H1 (cell line): ENCODE measurements around the gene CPT1A. TPM values are rescaled to one million over a fixed set of nuclear protein-coding genes. Genes with fewer than 3 reads are reported as not detected.

ENCODE experiments used
- CTCF ChIA-PET: fragments of 300-600 bp; sonication (Branson Sonifier 250); formaldehyde crosslinking; loops from one replicate; lab custom pipeline; 2021; ENCODE audit not compliant: partially characterized antibody; lab: Charles Lee
- POLR2A ChIA-PET: fragments of 300-600 bp; sonication (Branson Sonifier 250); formaldehyde crosslinking; loops from one replicate; lab custom pipeline; 2021; ENCODE audit warnings: inconsistent platforms; ENCODE audit not compliant: partially characterized antibody; lab: Charles Lee
- DNase-seq, 2 experiments: peaks; one replicate each; pipeline versions ENCODE4 v3.0.0 to v3.0.0-alpha.2; 2010 to 2022; ENCODE audit warnings: low spot score in 2 of 2, low read depth in 1 of 2, mixed read lengths in 1 of 2
- FAIRE-seq: peaks from 2 replicates; lab custom pipeline; 2011; peaks lifted over from hg19 to GRCh38; lab: Jason Lieb, UNC
- H2AFZ ChIP-seq: 2 replicates; pipeline ENCODE4 v1.8.1; 2012; ENCODE audit warnings: low read length, inconsistent platforms
- H2AK5ac ChIP-seq: 2 replicates; pipeline ENCODE4 v1.6.1; 2013; ENCODE audit warnings: low read depth, low read length
- H2BK120ac ChIP-seq: replicated peaks from 2 replicates; pipeline ENCODE3; 2013; ENCODE audit warnings: low read depth, low read length, inconsistent platforms
- H2BK12ac ChIP-seq: 2 replicates; pipeline ENCODE4 v1.6.1; 2013; ENCODE audit warnings: low read depth, low read length
- H2BK15ac ChIP-seq: 2 replicates; pipeline ENCODE4 v1.6.1; 2013; ENCODE audit warnings: low read length
- H2BK20ac ChIP-seq: 2 replicates; pipeline ENCODE4 v1.6.1; 2013; ENCODE audit warnings: low read length
- H2BK5ac ChIP-seq: 2 replicates; pipeline ENCODE4 v1.6.1; 2013; ENCODE audit warnings: low read depth, low read length
- H3K14ac ChIP-seq: 2 replicates; pipeline ENCODE4 v1.6.1; 2013; ENCODE audit warnings: inconsistent platforms; ENCODE audit not compliant: insufficient read length
- H3K18ac ChIP-seq: 2 replicates; pipeline ENCODE4 v1.6.1; 2013; ENCODE audit warnings: low read length; ENCODE audit errors: extremely low read depth
- H3K23ac ChIP-seq: 2 replicates; pipeline ENCODE4 v1.6.1; 2013; ENCODE audit warnings: inconsistent platforms; ENCODE audit not compliant: insufficient read length
- H3K23me2 ChIP-seq: 2 replicates; pipeline ENCODE4 v1.6.1; 2013; ENCODE audit warnings: low read depth, low read length
- H3K27ac ChIP-seq: 2 replicates; pipeline ENCODE4 v1.6.1; 2011; ENCODE audit warnings: low read depth, low read length, inconsistent platforms
- H3K27me3 ChIP-seq, 4 experiments: replicated peaks in 1 of 4; 1 replicate in 1 of 4; 2 replicates in 3 of 4; pipeline versions ENCODE4 v1.6.1 to v1.8.1; 2011 to 2013; ENCODE audit warnings: low read length in 3 of 4, mild to moderate bottlenecking in 3 of 4, inconsistent platforms in 2 of 4, mixed read lengths in 2 of 4, moderate library complexity in 1 of 4; ENCODE audit not compliant: control insufficient read depth in 3 of 4, insufficient read depth in 3 of 4; ENCODE audit errors: extremely low read depth in 1 of 4
- H3K36me3 ChIP-seq, 4 experiments: 2 replicates each; pipeline versions ENCODE4 v1.6.1 to v1.8.1; 2011 to 2013; ENCODE audit warnings: mild to moderate bottlenecking in 4 of 4, low read length in 3 of 4, moderate library complexity in 2 of 4, control low read depth in 1 of 4, inconsistent platforms in 1 of 4; ENCODE audit not compliant: insufficient read depth in 4 of 4, control insufficient read depth in 2 of 4
- H3K4ac ChIP-seq: replicated peaks from 2 replicates; pipeline ENCODE3; 2013; ENCODE audit warnings: low read length, low read depth, mixed read lengths, inconsistent platforms; ENCODE audit not compliant: insufficient read length
- H3K4me1 ChIP-seq, 4 experiments: replicated peaks in 1 of 4; 1 replicate in 1 of 4; 2 replicates in 3 of 4; pipeline versions ENCODE4 v1.6.1 to v1.8.1; 2011 to 2013; ENCODE audit warnings: low read length in 3 of 4, inconsistent platforms in 2 of 4, mixed read lengths in 1 of 4; ENCODE audit not compliant: insufficient read depth in 4 of 4, control insufficient read depth in 3 of 4
- H3K4me2 ChIP-seq, 2 experiments: 2 replicates each; pipeline versions ENCODE4 v1.6.1 to v1.8.1; 2011 to 2013; ENCODE audit warnings: low read depth in 2 of 2, low read length in 2 of 2, control low read depth in 1 of 2, inconsistent platforms in 1 of 2, mild to moderate bottlenecking in 1 of 2; ENCODE audit not compliant: insufficient read depth in 1 of 2
- H3K4me3 ChIP-seq, 4 experiments: fragments of 200-600, 300-600 bp in 1 of 4; sonication (generic), shearing (Covaris generic), sonication (Bioruptor Twin) in 1 of 4; 2 replicates each; pipeline versions ENCODE4 v1.5.1 to v1.8.1; 2011 to 2016; ENCODE audit warnings: low read length in 4 of 4, low read depth in 3 of 4, control low read depth in 2 of 4, inconsistent platforms in 2 of 4, mild to moderate bottlenecking in 2 of 4, mixed read lengths in 1 of 4, moderate library complexity in 1 of 4; ENCODE audit not compliant: insufficient read depth in 2 of 4; ENCODE audit errors: extremely low read depth in 1 of 4
- H3K56ac ChIP-seq: replicated peaks from 2 replicates; pipeline ENCODE3; 2013; ENCODE audit warnings: low read depth, mild to moderate bottlenecking, mixed read lengths, low read length, inconsistent platforms; ENCODE audit not compliant: insufficient read length
- H3K79me1 ChIP-seq: 2 replicates; pipeline ENCODE4 v1.6.1; 2013; ENCODE audit warnings: low read depth, low read length, control low read depth
- H3K79me2 ChIP-seq, 2 experiments: 2 replicates each; pipeline versions ENCODE4 v1.6.1 to v1.8.1; 2012 to 2013; ENCODE audit warnings: low read length in 2 of 2, mild to moderate bottlenecking in 2 of 2, inconsistent platforms in 1 of 2; ENCODE audit not compliant: insufficient read depth in 2 of 2, control insufficient read depth in 1 of 2
- H3K9ac ChIP-seq, 4 experiments: replicated peaks in 1 of 4; 1 replicate in 1 of 4; 2 replicates in 3 of 4; pipeline versions ENCODE4 v1.6.1 to v1.8.1; 2011 to 2013; ENCODE audit warnings: low read depth in 3 of 4, low read length in 3 of 4, control low read depth in 2 of 4, mild to moderate bottlenecking in 2 of 4, moderate library complexity in 2 of 4, inconsistent platforms in 1 of 4; ENCODE audit errors: extremely low read depth in 1 of 4
- H3K9me3 ChIP-seq, 2 experiments: 2 replicates each; pipeline versions ENCODE4 v1.6.1 to v1.8.1; 2012 to 2013; ENCODE audit warnings: mild to moderate bottlenecking in 2 of 2, moderate library complexity in 2 of 2, control low read depth in 1 of 2, inconsistent platforms in 1 of 2, low read depth in 1 of 2, low read length in 1 of 2, mixed read lengths in 1 of 2; ENCODE audit not compliant: insufficient read depth in 2 of 2
- H4K20me1 ChIP-seq, 2 experiments: replicated peaks in 1 of 2; 2 replicates each; pipeline versions ENCODE3 to v1.8.1; 2011 to 2013; ENCODE audit warnings: inconsistent platforms in 2 of 2, low read length in 2 of 2, mild to moderate bottlenecking in 1 of 2; ENCODE audit not compliant: insufficient read depth in 2 of 2, control insufficient read depth in 1 of 2
- H4K5ac ChIP-seq: 2 replicates; pipeline ENCODE4 v1.6.1; 2013; ENCODE audit warnings: low read length, low read depth, mixed read lengths, inconsistent platforms; ENCODE audit not compliant: insufficient read length
- H4K8ac ChIP-seq: 2 replicates; pipeline ENCODE4 v1.8.0; 2013; ENCODE audit warnings: mild to moderate bottlenecking, moderate library complexity, low read length, inconsistent platforms; ENCODE audit not compliant: insufficient read depth; ENCODE audit errors: extremely low read depth
- H4K91ac ChIP-seq: replicated peaks from 2 replicates; pipeline ENCODE3; 2013; ENCODE audit warnings: low read length, mixed read lengths, inconsistent platforms; ENCODE audit not compliant: insufficient read length
- WGBS, 2 experiments: shearing (Covaris generic) in 1 of 2; methylation state at CpG; one replicate each; pipeline versions ENCODE4 v1.1.6 to v1.1.7; 2013 to 2015; ENCODE audit warnings: low lambda C conversion rate in 2 of 2, mixed read lengths in 2 of 2, inconsistent platforms in 1 of 2, low coverage in 1 of 2, missing lambda C conversion rate in 1 of 2; ENCODE audit not compliant: insufficient replicate concordance in 2 of 2, insufficient coverage in 1 of 2, insufficient read length in 1 of 2; ENCODE audit errors: extremely low coverage in 1 of 2, missing lambda C conversion rate in 1 of 2; 5-methylcytosine and 5-hydroxymethylcytosine counted together
- polyA plus RNA-seq, 7 experiments: library from polyadenylated mRNA; depleted of rRNA in 3 of 7; stranded (reverse) in 5 of 7; unstranded in 2 of 7; fragments of >200 nt in 5 of 7; fragments of 200-250 nt in 2 of 7; gene quantifications; 1 replicate in 5 of 7; 2 replicates in 1 of 7; 4 replicates in 1 of 7; pipeline versions ENCODE4 v1.2.1 to v1.2.3, GENCODE V29; 2011 to 2013; ENCODE audit warnings: missing spikeins in 2 of 7, mixed read lengths in 2 of 7
- total RNA-seq: library from RNA; stranded (reverse); fragmentation: NEBNext Ultra II Directional; extraction: Animal tissue kit (Norgen Biotek cat#: 25700); gene quantifications from 2 replicates; pipeline ENCODE4 v1.2.1, GENCODE V29; 2021

The CPT1A gene
- total and polyA plus RNA-seq, 2 of the 8 experiments (the other 6 are each of a cell fraction or from before 2014, with no cell fraction given): 2.9 to 12.2 TPM

DNA sequence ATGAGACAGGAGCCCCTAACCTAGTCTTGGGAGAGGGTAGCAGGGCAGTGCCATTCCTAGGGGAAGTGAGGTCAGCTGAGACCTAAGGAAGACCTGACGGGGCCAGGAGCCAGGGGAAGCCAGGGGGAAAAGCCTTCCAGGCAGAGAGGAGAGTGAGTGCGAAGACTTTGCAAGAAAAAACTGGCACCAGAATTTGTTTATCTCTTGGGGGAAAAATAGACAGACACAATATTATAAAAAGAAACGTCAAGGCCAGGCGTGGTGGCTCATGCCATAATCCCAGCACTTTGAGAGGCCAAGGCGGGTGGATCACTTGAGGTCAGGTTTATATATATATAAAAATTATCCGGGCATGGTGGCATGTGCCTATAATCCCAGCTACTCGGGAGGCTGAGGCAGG lies 63.5 kb downstream of the CPT1A start:
- H3K9ac ChIP-seq: no peak overlapping the region; a peak in 1 of 7 replicates
- H2BK20ac ChIP-seq: no peak overlapping the region
- no peak overlapping the region for H2AFZ ChIP-seq
- ChIA-PET CTCF (interaction anchor here (1.0 to 2.4 kb wide), 3 partner anchors 11 to 87 kb away, joined by 3 to 13 read pairs (median 3); no protein-coding TSS in a partner anchor), POLR2A (interaction anchor here (1.3 kb wide), 1 partner anchor 9 kb away, joined by 4 read pairs; no protein-coding TSS in a partner anchor)
- H3K27ac ChIP-seq: no peak overlapping the region
- no peak overlapping the region for H2BK5ac ChIP-seq
- no peaks in the 10 kb centered on the region for H3K9me3 ChIP-seq
- H3K79me1 ChIP-seq: no peaks in the 10 kb centered on the region
- H3K4me3 ChIP-seq: no peak overlapping the region
- peaks cover 0 to 4% (median 0%) of the 10 kb centered on the region in 4 experiments; a peak in 2 of 7 replicates for H3K4me1 ChIP-seq
- no peak overlapping the region for H2BK15ac ChIP-seq
- 84% methylated on average over 7 of the region's 7 CpGs; no CpG with 5 or more reads in 1 of the 2 experiments for WGBS, 2 experiments
- H4K20me1 ChIP-seq: no peaks in the 10 kb centered on the region
- FAIRE-seq: no peak
- H3K14ac ChIP-seq: no peak overlapping the region
- H2AK5ac ChIP-seq: no peak overlapping the region
- no peak overlapping the region for H3K23ac ChIP-seq
- H4K8ac ChIP-seq: no peak overlapping the region
- H3K18ac ChIP-seq: no peak overlapping the region
- no peak overlapping the region for H2BK120ac ChIP-seq
- no peak overlapping the region for H3K4ac ChIP-seq
- H3K56ac ChIP-seq: no peak overlapping the region
- no peak overlapping the region for H4K5ac ChIP-seq
- H3K4me2 ChIP-seq: no peak overlapping the region
- no peaks in the 10 kb centered on the region for H3K79me2 ChIP-seq
- H2BK12ac ChIP-seq: no peak overlapping the region
- H3K36me3 ChIP-seq: no peaks in the 10 kb centered on the region
- H3K23me2 ChIP-seq: no peaks in the 10 kb centered on the region
- H3K27me3 ChIP-seq: no peaks in the 10 kb centered on the region
- H4K91ac ChIP-seq: no peak overlapping the region
- no peak for DNase-seq
